Heart right ventricle (tissue), 16 donors: ENCODE data around the gene CUTA. TPM values are rescaled to one million over a fixed set of nuclear protein-coding genes. Genes with fewer than 3 reads are reported as not detected.

Experiments used
- ATAC-seq, 8 donors: fragments of 200-7000 bp; cut with Tn5 transposase; one replicate each; pipeline ENCODE4 v1.9.1; 2020; ENCODE audit warnings: mild to moderate bottlenecking in 8 of 8, moderate library complexity in 8 of 8, moderate number of reproducible peaks in 1 of 8
- DNase-seq, 2 donors: peaks; one replicate each; pipeline ENCODE4 v3.0.0-alpha.2; 2020
- H3K27ac ChIP-seq, 10 donors: fragments of 200-600 bp; sonication (generic) in 2 of 10; one replicate each; pipeline versions ENCODE4 v1.5.0 to v1.8.0; 2020 to 2022; ENCODE audit warnings: mild to moderate bottlenecking in 3 of 10
- H3K27me3 ChIP-seq, 7 donors: fragments of 200-600 bp; one replicate each; pipeline ENCODE4 v1.8.0; 2021 to 2022; ENCODE audit warnings: mild to moderate bottlenecking in 2 of 7
- H3K36me3 ChIP-seq, 9 donors: fragments of 200-600 bp; sonication (generic) in 1 of 9; one replicate each; pipeline versions ENCODE4 v1.5.0 to v1.8.0; 2020 to 2022; ENCODE audit warnings: mild to moderate bottlenecking in 2 of 9
- H3K4me1 ChIP-seq, 9 donors: fragments of 200-600 bp; sonication (generic) in 1 of 9; one replicate each; pipeline versions ENCODE4 v1.5.0 to v1.8.0; 2020 to 2022; ENCODE audit warnings: mild to moderate bottlenecking in 4 of 9
- H3K4me3 ChIP-seq, 10 donors: fragments of 200-600 bp; sonication (generic) in 2 of 10; one replicate each; pipeline versions ENCODE4 v1.5.0 to v1.8.0; 2020 to 2022; ENCODE audit warnings: mild to moderate bottlenecking in 7 of 10, moderate library complexity in 2 of 10
- H3K9me3 ChIP-seq, 11 donors: fragments of 200-600 bp in 10 of 11; sonication (generic) in 2 of 11; one replicate each; pipeline versions ENCODE4 v1.5.0 to v1.8.0; 2013 to 2022; ENCODE audit warnings: mild to moderate bottlenecking in 2 of 11, control low read depth in 1 of 11, moderate library complexity in 1 of 11
- WGBS, 2 donors: extraction: QIAGEN DNeasy Blood & Tissue Kit; methylation state at CpG; one replicate each; pipeline ENCODE4 v1.1.7; 2013; ENCODE audit warnings: inconsistent platforms in 1 of 2; 5-methylcytosine and 5-hydroxymethylcytosine counted together
- intact Hi-C, 10 donors: fragments of 100-400 bp; cut with DNase I; formaldehyde crosslinking; loops; one replicate each; pipeline versions ENCODE4 v1.11.1 to v1.14.2; 2022
- polyA plus RNA-seq, 2 donors: library from polyadenylated mRNA; stranded (reverse); fragments of 200-250 nt; gene quantifications; one replicate each; pipeline ENCODE4 v1.2.3, GENCODE V29; 2013
- total RNA-seq, 10 donors: library from RNA; stranded (reverse); fragmentation: NEBNext Ultra II Directional in 3 of 10; extraction: Animal tissue kit (Norgen Biotek cat#: 25700) in 3 of 10; gene quantifications; one replicate each; pipeline versions ENCODE4 v1.2.1 to v1.2.4, GENCODE V29; 2021 to 2023
- TF ChIP-seq, protein P1 (sequence below), 9 donors: fragments of 200-600 bp; sonication (generic) in 2 of 9; IDR thresholded peaks; one replicate each; pipeline versions ENCODE4 v1.5.0 to v1.8.0; 2021 to 2022; ENCODE audit warnings: antibody characterized with exemption in 9 of 9, mild to moderate bottlenecking in 5 of 9, moderate library complexity in 1 of 9
- donor health status: Arrhythmogenic right ventricular cardiomyopathy.
- donor health status: ischemic (EF 13 %, LVEDD 7.1; RV severe dilation, severe dysfunction).
- donor health status: healthy with polysubstance abuse.
- donor health status: DM: no; HTN: yes; CAD: no.
- donor health status: DM: no; HTN: no; CAD: no.
- donor health status: ischemic (EF 25% LVEDD 6.9; RV normal size, moderate dysfunction).
- donor health status: ischemic (EF 25% LVEDD 5.7; RV mildly dilated, moderate dysfunction).
- donor health status: healthy.
- donor health status: DM: yes; HTN: yes; CAD: no.
- donor health status: Ischemic cardiomyopathy.
- donor health status: ischemic (EF 35%, LVEDD 5.7; RV mildly dilated, moderate dysfunction).
- donor health status: nonischemic (EF 11% LVEDD 7.7; RV severe dilation, severe dysfunction).
- donor health status: DM: yes; HTN: yes; CAD: no.
- donor health status: PGD.
- donor health status: ischemic (EF 29% LVEDD 5.4; RV normal size, mild dysfunction).
- donor health status: nonischemic (EF 23%, LVEDD 6.1; RV moderate dilation, normal function).

The CUTA gene
- total and polyA plus RNA-seq, 12 donors: 94.7 to 161 (median 114) TPM

DNA sequence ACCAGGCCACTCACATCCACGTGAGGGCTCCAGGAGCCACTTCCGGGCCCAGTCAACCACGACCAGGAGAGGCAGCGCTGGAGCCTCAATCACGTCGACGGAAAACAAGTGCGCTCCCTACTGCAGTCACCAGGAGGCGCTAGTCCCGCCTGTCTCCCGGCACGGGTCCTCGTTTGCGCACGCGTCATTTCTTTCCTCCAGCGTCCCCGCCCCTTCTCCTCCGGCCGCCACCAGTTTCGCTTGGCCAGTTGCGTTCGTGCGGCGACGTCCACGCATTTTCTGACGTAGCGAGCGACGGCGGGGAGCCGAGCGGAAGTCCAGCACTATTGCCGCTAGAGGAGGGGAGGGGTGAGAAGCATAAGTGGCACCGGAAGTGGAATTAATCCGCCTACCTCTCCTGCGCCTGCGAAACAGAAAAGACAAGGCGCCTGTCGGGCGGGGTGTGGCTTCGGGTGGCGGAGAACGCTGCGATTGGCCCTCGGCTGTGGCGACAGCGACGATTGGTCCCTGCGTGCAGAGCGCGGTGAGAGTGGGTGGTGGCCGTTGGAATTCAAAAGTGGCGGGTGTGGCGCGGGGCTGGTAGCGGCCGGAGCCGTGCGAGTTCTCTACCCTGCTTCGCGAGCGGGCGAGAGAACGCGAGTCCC lies 26.5 kb downstream of the CUTA start, which contains the start of gene KIFC1:
TSS of gene KIFC1 (plus strand) at position 546 of the 644 bp plus-strand sequence. CDS start 163 bp downstream, outside the sequence.
- peak; percentile 98 to 99 (median 98) for ATAC-seq
- no peaks in the 10 kb centered on the region for H3K36me3 ChIP-seq
- H3K27me3 ChIP-seq: no peaks in the 10 kb centered on the region
- H3K9me3 ChIP-seq: no peaks in the 10 kb centered on the region
- H3K4me3 ChIP-seq: peak within 1 kb of the TSS in 9 of 10 donors; percentile 42 to 76 (median 59)
- peak; percentile 99 for DNase-seq
- peak within 1 kb of the TSS; percentile 26 to 93 (median 86) for H3K27ac ChIP-seq
- peaks cover 6 to 41% (median 9%) of the 10 kb centered on the region in 9 donors for H3K4me1 ChIP-seq
- TF ChIP-seq, protein P1, sequence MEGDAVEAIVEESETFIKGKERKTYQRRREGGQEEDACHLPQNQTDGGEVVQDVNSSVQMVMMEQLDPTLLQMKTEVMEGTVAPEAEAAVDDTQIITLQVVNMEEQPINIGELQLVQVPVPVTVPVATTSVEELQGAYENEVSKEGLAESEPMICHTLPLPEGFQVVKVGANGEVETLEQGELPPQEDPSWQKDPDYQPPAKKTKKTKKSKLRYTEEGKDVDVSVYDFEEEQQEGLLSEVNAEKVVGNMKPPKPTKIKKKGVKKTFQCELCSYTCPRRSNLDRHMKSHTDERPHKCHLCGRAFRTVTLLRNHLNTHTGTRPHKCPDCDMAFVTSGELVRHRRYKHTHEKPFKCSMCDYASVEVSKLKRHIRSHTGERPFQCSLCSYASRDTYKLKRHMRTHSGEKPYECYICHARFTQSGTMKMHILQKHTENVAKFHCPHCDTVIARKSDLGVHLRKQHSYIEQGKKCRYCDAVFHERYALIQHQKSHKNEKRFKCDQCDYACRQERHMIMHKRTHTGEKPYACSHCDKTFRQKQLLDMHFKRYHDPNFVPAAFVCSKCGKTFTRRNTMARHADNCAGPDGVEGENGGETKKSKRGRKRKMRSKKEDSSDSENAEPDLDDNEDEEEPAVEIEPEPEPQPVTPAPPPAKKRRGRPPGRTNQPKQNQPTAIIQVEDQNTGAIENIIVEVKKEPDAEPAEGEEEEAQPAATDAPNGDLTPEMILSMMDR (IDR thresholded peaks at IDR 0.05): peak; percentile 91 to 100 (median 99)
- intact Hi-C loops: loop anchor here in 5 of 10 donors (1.0 to 10.0 kb wide), 8 partner anchors 19 to 183 kb away; partner anchors contain the start of genes PHF1 (in 1 of the 5) and ZBTB9 (in 1 of the 5)
- 0% methylated on average over 67 of the region's 67 CpGs for WGBS, 2 donors

DNA sequence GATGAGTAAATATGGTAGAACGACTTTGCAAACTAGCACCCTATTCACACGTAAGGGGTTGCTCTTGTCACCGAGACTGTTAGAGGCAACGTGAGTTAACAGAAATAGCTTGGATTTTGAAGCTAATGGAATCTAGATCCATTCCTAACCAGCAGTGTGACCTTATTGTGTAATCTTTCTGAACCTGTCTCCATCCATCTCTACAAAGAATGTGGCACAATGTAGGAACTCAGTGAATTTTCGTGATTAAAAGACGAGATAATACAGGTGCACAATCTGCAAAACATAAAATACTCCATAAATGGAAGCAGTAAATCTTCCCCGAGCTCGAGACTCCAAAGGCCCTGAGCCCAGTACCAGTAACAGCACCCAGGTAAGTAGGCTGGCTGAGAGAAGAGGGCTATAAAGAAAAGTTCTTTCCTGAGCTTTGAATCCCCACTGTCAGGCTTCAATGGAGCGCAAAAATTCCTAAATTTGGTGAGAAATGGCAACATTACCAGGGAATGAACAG lies 27.1 kb downstream of the CUTA start:
- intact Hi-C loops: loop anchor here in 5 of 10 donors (1.0 to 10.0 kb wide), 8 partner anchors 19 to 184 kb away; partner anchors contain the start of genes PHF1 (in 1 of the 5) and ZBTB9 (in 1 of the 5)
- ATAC-seq (no peak), DNase-seq (no peak)
- TF ChIP-seq, protein P1 (IDR thresholded peaks at IDR 0.05): no peak
- H3K27me3 ChIP-seq: no peaks in the 10 kb centered on the region
- 78 to 80% methylated on average over 9 of the region's 9 CpGs for WGBS, 2 donors
- peak overlapping the region; percentile 26 to 93 (median 86) for H3K27ac ChIP-seq
- no peaks in the 10 kb centered on the region for H3K9me3 ChIP-seq
- H3K4me3 ChIP-seq: peak overlapping the region in 8 of 10 donors; percentile 7 to 76 (median 60)
- no peaks in the 10 kb centered on the region for H3K36me3 ChIP-seq
- H3K4me1 ChIP-seq: peaks cover 6 to 41% (median 9%) of the 10 kb centered on the region in 9 donors

DNA sequence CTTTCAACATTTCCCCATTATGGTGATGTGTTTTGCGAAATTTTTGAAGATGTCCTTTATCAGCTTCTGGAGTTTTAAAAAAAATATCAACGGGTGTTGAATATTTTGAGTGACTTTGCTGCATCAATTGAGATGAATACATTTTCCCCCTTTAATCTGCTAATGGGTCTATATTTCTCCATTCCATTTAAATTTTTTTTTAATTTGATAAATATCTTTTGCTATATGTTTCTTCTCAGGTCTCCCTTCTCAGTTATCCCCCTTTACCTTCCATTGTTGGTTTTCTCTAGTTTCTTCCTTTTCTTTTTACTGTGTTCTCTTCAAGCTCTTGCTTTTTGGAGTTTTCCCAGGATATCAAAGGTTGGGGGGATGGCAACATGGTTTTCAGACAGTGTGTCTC lies 27.7 kb downstream of the CUTA start:
- intact Hi-C loops: loop anchor here in 4 of 10 donors (2.0 to 10.0 kb wide), 5 partner anchors 21 to 185 kb away; partner anchors contain the start of genes PHF1 (in 1 of the 4) and ZBTB9 (in 1 of the 4)
- H3K36me3 ChIP-seq: no peaks in the 10 kb centered on the region
- H3K4me1 ChIP-seq: peaks cover 6 to 40% (median 9%) of the 10 kb centered on the region in 9 donors
- WGBS, 2 donors: 90 to 95% methylated on average over 2 of the region's 2 CpGs
- no peak overlapping the region for H3K4me3 ChIP-seq
- no peaks in the 10 kb centered on the region for H3K27me3 ChIP-seq
- no peak for DNase-seq
- H3K9me3 ChIP-seq: no peaks in the 10 kb centered on the region
- H3K27ac ChIP-seq: no peak overlapping the region
- TF ChIP-seq, protein P1 (IDR thresholded peaks at IDR 0.05): no peak
- ATAC-seq: no peak

DNA sequence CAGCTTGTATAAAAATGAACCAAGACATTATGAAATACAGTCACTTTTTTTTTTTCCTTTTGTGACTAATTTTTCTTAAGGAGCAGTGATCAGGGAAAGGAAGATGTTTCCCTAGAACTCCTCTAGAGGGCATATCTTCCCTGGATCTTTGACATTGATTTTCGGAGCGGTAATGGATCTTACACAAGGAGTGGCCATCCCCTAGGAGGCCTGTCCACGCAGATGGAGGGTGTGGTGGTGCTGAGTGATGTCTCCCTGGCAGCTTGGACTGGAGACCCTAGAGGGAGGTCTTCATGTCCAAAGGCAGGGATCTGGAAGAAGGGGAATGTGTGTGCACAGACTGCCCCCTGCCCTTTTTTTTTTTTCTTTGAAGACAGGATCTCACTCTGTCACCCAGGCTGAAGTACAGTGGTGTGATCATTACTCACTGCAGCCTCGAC lies 33.3 kb downstream of the CUTA start:
- TF ChIP-seq, protein P1 (IDR thresholded peaks at IDR 0.05): peak in 6 of 9 donors; percentile 6 to 42 (median 30)
- 31 to 32% methylated on average over 4 of the region's 4 CpGs for WGBS, 2 donors
- Histone ChIP-seq H3K36me3 (no peaks in the 10 kb centered on the region), H3K9me3 (no peaks in the 10 kb centered on the region), H3K4me1 (no peaks in the 10 kb centered on the region), H3K27me3 (no peaks in the 10 kb centered on the region), H3K4me3 (no peak overlapping the region), H3K27ac (no peak overlapping the region)
- intact Hi-C loops: no loop called here
- DNase-seq: no peak
- peak in 1 of 8 donors; percentile 31 for ATAC-seq
